K562 (cell line): Measurements from ENCODE around the gene KIAA1614. TPM values are rescaled to one million over a fixed set of nuclear protein-coding genes. Genes with fewer than 3 reads are reported as not detected.

Experiments
- BRF2 ChIP-seq: IDR thresholded peaks from 3 replicates; pipeline ENCODE4 v1.6.1; 2011; ENCODE audit warnings: borderline replicate concordance, mild to moderate bottlenecking; ENCODE audit not compliant: insufficient read length, insufficient read depth
- PRPF4 ChIP-seq: fragments of 200-400 bp; formaldehyde crosslinking; IDR thresholded peaks from one replicate; pipeline ENCODE4 v1.6.1; 2017; ENCODE audit warnings: low read length, low read depth, mild to moderate bottlenecking; ENCODE audit not compliant: insufficient read depth, poor library complexity, severe bottlenecking
- SMARCC2 ChIP-seq: fragments of 450-650 bp; IDR thresholded peaks from 2 replicates; pipeline ENCODE4 v1.6.1; 2017; ENCODE audit warnings: antibody characterized with exemption, moderate library complexity, mild to moderate bottlenecking, low read depth
- YBX1 ChIP-seq: fragments of 450-650 bp; IDR thresholded peaks from 2 replicates; pipeline ENCODE4 v1.7.1; 2016; ENCODE audit warnings: mild to moderate bottlenecking
- ZEB2 ChIP-seq: fragments of 450-650 bp; IDR thresholded peaks from 2 replicates; pipeline ENCODE4 v1.6.1; 2016
- ZFP91 ChIP-seq: sonication (generic); formaldehyde crosslinking; IDR thresholded peaks from 2 replicates; pipeline ENCODE4 v1.8.0; 2022; ENCODE audit warnings: mild to moderate bottlenecking, missing genetic modification reagents
- ZKSCAN8 ChIP-seq: fragments of 200-800 bp; sonication (Bioruptor generic); IDR thresholded peaks from 2 replicates; pipeline ENCODE4 v1.6.1; 2016; ENCODE audit warnings: missing genetic modification characterization, missing compliant biosample characterization
- ZNF140 ChIP-seq: fragments of 250-450 bp; sonication (Bioruptor Pico); IDR thresholded peaks from 2 replicates; pipeline ENCODE4 v1.8.0; 2021; ENCODE audit warnings: moderate library complexity, mild to moderate bottlenecking, inconsistent platforms
- ZNF395 ChIP-seq: fragments of 200-800 bp; sonication (Bioruptor generic); IDR thresholded peaks from 2 replicates; pipeline ENCODE4 v1.6.1; 2017; ENCODE audit warnings: missing genetic modification characterization, missing compliant biosample characterization
- ZNF408 ChIP-seq: fragments of 250-450 bp; sonication (Bioruptor Pico); IDR thresholded peaks from 2 replicates; pipeline ENCODE4 v1.4.0; 2020; ENCODE audit warnings: low read depth, mild to moderate bottlenecking, moderate library complexity
- polyA plus RNA-seq, 8 experiments: library from polyadenylated mRNA; depleted of rRNA in 4 of 8; stranded (reverse) in 5 of 8; unstranded in 3 of 8; fragments of >200 nt; fragmentation: Nextera tagmentation in 2 of 8; fragmentation: Illumina TruSeq in 1 of 8; extraction: Ambion mirVana in 2 of 8; extraction: Trizol in 1 of 8; gene quantifications; 2 replicates each; pipeline versions ENCODE4 v1.2.1 to v1.2.3, GENCODE V29; 2011 to 2014; ENCODE audit warnings: inconsistent platforms in 1 of 8, missing spikeins in 1 of 8
- total RNA-seq, 7 experiments: library from RNA; depleted of rRNA in 6 of 7; stranded (reverse); fragments of >200 nt in 6 of 7; fragmentation: Illumina TruSeq in 2 of 7; extraction: Trizol in 2 of 7; gene quantifications; 2 replicates each; pipeline versions ENCODE4 v1.2.1 to v1.2.3, GENCODE V29; 2011 to 2021; ENCODE audit warnings: low replicate concordance in 1 of 7
- TF ChIP-seq, protein P1 (sequence below): fragments of 250-450 bp; sonication (Bioruptor Pico); IDR thresholded peaks from 2 replicates; pipeline ENCODE4 v1.4.0; 2020; ENCODE audit warnings: mild to moderate bottlenecking, moderate library complexity, borderline replicate concordance
- TF ChIP-seq, protein P2 (sequence below): sonication (generic); formaldehyde crosslinking; IDR thresholded peaks from 2 replicates; pipeline ENCODE4 v1.8.0; 2022; ENCODE audit warnings: missing genetic modification reagents, mild to moderate bottlenecking, moderate library complexity, borderline replicate concordance
- TF ChIP-seq, protein P3 (sequence below), 2 experiments: IDR thresholded peaks; 2 replicates each; pipeline ENCODE4 v1.6.1; 2012; ENCODE audit warnings: improper control_type of control experiment in 2 of 2, low read depth in 2 of 2, low read length in 2 of 2, borderline replicate concordance in 1 of 2

Gene KIAA1614
- total and polyA plus RNA-seq, 9 of the 15 experiments (the other 6 are each of a cell fraction or from before 2014, with no cell fraction given), result 0.01 to 1.1 (median 0.15) TPM; not detected in 1

DNA sequence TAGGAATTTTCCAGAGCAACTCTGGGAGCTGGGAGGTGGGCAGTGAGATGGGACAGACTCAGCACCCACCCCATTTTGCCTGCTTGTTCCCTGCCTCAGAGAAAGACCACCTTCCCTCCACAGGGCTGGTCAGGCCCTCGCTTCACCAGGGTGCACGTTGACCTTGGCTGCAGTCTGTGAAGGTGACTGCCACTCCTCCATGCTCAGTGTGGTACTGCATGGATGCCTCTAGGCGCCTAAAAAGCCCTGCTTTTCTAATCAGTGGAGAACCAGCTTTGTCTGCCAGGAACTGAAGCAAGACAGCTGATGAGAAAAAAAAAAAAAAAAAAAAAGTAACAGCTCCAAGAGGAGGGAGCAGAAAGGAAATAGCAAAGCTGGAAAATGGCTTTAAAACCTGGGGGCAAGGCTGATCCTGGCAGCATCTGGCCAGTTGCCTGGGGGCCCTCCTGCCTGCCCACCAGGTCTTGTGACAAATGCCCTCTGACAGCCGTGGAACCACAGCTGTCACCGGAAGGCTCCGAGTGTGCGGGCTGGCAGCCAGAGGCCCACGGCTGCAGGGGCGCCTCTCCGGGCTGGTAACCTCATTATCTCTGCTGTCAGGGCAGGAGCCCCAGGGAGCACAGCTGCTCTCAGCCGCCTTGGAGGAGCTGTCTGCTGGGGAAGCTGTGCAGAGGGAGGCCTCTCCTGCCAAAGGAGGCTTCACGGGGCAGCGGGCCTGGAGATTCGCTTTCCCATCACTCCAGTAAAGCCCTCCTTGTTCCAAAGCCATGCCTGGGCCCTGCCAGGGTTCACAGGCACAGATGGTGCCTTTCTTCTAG lies 13.7 kb downstream of the KIAA1614 start (continued):
- TF ChIP-seq, protein P1, sequence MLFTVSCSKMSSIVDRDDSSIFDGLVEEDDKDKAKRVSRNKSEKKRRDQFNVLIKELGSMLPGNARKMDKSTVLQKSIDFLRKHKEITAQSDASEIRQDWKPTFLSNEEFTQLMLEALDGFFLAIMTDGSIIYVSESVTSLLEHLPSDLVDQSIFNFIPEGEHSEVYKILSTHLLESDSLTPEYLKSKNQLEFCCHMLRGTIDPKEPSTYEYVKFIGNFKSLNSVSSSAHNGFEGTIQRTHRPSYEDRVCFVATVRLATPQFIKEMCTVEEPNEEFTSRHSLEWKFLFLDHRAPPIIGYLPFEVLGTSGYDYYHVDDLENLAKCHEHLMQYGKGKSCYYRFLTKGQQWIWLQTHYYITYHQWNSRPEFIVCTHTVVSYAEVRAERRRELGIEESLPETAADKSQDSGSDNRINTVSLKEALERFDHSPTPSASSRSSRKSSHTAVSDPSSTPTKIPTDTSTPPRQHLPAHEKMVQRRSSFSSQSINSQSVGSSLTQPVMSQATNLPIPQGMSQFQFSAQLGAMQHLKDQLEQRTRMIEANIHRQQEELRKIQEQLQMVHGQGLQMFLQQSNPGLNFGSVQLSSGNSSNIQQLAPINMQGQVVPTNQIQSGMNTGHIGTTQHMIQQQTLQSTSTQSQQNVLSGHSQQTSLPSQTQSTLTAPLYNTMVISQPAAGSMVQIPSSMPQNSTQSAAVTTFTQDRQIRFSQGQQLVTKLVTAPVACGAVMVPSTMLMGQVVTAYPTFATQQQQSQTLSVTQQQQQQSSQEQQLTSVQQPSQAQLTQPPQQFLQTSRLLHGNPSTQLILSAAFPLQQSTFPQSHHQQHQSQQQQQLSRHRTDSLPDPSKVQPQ (CRISPR knock-in tag), result no peak
- TF ChIP-seq ZKSCAN8 (CRISPR knock-in tag) (no peak), ZNF408 (CRISPR knock-in tag) (no peak), YBX1 (no peak), ZFP91 (no peak), ZNF140 (CRISPR knock-in tag) (no peak), ZEB2 (no peak), SMARCC2 (no peak), BRF2 (no peak), ZNF395 (CRISPR knock-in tag) (no peak), PRPF4 (no peak)
- TF ChIP-seq, protein P2, sequence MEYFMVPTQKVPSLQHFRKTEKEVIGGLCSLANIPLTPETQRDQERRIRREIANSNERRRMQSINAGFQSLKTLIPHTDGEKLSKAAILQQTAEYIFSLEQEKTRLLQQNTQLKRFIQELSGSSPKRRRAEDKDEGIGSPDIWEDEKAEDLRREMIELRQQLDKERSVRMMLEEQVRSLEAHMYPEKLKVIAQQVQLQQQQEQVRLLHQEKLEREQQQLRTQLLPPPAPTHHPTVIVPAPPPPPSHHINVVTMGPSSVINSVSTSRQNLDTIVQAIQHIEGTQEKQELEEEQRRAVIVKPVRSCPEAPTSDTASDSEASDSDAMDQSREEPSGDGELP (CRISPR knock-in tag), result peak; percentile 80
- TF ChIP-seq, protein P3, sequence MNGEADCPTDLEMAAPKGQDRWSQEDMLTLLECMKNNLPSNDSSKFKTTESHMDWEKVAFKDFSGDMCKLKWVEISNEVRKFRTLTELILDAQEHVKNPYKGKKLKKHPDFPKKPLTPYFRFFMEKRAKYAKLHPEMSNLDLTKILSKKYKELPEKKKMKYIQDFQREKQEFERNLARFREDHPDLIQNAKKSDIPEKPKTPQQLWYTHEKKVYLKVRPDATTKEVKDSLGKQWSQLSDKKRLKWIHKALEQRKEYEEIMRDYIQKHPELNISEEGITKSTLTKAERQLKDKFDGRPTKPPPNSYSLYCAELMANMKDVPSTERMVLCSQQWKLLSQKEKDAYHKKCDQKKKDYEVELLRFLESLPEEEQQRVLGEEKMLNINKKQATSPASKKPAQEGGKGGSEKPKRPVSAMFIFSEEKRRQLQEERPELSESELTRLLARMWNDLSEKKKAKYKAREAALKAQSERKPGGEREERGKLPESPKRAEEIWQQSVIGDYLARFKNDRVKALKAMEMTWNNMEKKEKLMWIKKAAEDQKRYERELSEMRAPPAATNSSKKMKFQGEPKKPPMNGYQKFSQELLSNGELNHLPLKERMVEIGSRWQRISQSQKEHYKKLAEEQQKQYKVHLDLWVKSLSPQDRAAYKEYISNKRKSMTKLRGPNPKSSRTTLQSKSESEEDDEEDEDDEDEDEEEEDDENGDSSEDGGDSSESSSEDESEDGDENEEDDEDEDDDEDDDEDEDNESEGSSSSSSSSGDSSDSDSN (IDR thresholded peaks at IDR 0.05; ENCODE audit: borderline replicate concordance in 1 of 2, low read depth in 2 of 2, low read length in 2 of 2), result peak; percentile 96 to 98
